HG02973 (cell line): ENCODE data around the gene EFNA1.
"Not testable (repeated sequence)": the region's sequence is repeated elsewhere in the genome, so short reads cannot be mapped to it uniquely, and the experiment has no call there.

ENCODE experiments used
- ATAC-seq: cut with Tn5 transposase; IDR thresholded peaks from one replicate; pipeline ENCODE4 v1.9.1; 2021; ENCODE audit warnings: moderate library complexity; ENCODE audit not compliant: unreplicated experiment

The EFNA1 gene

DNA sequence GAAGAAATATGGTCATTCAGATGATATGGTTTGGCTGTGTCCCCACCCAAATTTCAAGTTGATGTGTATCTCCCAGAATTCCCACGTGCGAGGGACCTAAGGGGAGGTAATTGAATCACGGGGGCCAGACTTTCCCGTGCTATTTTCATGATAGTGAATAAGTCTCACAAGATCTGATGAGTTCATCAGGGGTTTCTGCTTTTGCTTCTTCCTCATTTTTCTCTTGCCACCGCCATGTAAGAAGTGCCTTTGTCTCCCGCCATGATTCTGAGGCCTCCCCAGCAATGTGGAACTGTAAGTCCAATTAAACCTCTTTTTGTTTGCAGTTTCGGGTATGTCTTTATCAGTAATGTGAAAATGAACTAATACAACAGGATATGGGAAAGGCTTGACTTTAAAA is 14.1 kb downstream of the EFNA1 start:
- no peak for ATAC-seq

DNA sequence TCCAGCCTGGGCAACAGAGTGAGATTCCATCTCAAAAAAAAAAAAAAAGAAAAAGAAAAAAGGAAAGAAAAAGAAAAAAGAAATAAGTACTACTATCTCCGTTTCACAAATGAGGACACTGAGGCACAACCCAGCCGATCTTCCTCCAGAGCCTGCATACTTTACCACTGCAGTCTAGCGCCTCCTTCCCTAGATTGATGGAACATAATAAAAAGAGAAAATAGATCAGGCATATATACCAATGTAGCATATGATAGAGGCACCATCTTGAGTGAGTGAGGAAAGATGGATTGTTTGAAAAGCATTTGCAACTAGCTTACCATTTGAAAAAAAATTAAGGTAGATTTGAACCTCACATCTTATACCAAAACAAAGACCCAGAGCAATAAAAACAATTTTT is 17.8 kb downstream of the EFNA1 start:
- ATAC-seq = no peak

DNA sequence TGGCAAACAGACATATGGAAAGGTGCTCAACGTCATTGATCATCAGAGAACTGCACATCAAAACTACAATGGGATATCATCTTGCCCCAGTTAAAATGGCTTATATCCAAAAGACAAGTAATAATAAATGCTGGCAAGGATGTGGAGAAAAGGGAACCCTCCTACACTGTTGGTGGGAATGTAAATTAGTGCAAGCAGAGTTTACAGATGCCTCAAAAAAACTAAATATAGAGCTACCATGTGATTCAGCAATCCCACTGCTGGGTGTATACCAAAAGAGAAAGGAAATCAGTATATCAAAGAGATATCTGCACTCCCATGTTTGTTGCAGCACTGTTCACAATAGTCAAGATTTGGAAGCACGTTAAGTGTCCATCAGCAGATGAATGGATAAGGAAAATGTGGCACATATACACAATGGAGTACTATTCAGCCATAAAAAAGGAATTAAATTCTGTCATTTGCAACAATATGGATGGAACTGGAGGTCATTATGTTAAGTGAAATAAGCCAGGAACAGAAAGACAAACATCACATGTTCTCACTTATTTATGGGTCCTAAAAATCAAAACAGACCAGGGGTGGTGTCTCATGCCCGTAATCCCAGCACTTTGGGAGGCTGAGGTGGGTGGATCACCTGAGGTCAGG is 28.4 kb downstream of the EFNA1 start:
- not testable (repeated sequence) for ATAC-seq

DNA sequence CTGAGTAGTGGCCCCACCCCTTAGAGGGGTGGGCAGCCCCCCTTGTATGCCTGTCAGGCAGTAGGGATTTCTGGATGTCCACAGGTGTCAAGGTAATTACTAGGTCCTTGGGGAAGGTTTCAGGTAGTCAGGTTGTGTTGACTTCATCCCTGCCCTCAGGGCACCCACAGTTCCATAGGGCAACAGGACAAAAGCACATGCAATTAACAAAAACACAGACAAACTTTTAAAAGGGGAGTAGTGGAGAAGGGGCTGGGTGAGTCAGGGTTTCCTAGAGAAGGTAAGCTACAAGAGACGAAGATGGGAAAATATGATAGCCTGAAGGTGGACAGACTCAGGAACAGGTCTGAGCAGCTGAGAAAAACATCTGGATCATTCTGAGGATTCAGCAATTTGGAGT is 31.3 kb downstream of the EFNA1 start:
- ATAC-seq = no peak

DNA sequence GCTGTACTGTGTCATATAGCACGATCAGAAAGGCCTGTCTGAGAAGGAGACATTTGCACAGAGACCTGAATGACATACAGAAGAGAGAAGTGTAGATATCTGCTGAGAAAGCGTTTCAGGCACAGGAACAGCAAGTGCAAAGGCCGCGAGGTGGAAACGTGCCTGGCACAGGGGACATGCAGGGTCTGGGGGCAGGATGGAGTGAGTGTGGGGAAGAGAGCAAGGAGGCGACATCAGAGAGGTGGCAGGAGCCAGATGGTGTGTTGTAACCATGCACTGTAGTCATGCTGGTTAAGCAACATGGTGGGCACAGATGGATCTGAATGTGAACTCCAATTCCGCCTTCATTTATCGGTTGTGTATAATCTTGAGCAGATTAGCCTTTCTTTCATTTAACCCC is 32.5 kb downstream of the EFNA1 start:
- ATAC-seq = no peak

DNA sequence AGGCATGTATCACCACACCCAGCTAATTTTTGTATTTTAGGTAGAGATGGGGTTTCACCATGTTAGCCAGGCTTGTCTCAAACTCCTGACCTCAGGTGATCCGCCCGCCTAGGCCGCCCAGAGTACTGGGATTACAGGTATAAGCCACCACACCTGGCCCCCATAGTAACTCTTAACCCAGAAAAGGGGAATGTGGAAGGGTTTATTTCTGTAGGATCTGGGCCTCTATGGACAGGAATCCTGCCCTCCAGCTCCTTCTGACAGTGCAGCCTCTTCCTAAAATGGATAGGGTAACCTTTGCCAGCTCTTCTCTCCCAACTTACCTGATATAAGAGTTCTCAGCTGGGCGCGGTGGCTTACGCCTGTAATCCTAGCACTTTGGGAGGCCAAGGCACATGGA is 35.0 kb downstream of the EFNA1 start:
- not testable (repeated sequence) for ATAC-seq

DNA sequence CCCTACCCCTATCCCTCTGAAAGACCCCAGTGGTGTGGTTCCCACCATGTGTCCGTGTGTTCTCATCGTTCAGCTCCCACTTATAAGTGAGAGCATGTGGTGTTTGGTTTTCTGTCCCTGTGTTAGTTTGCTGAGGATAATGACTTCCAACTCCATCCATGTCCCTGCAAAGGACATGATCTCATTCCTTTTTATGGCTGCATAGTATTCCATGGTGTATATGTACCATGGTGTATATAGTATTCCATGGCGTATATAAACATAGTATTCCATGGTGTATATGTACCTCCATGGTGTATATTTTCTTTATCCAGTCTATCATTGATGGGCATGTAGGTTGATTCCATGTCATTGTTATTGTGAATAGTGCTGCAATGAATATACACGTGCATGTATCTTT is 36.1 kb downstream of the EFNA1 start:
- ATAC-seq = not testable (repeated sequence)

DNA sequence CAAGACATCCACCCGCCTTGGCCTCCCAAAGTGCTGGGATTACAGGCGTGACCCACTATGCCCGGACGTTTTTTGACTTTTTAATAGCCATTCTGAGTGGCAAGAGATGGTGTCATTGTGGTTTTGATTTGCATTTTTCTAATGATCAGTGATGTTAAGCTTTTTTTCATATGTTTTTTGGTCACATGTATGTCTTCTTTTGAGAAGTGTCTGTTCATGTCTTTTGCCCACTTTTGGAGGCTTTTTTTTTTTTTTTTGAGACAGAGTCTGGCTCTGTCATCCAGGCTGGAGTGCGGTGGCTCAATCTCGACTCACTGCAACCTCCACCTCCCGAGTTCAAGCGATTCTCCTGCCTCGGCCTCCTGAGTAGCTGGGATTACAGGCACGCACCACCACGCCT is 36.9 kb downstream of the EFNA1 start:
- not testable (repeated sequence) for ATAC-seq

DNA sequence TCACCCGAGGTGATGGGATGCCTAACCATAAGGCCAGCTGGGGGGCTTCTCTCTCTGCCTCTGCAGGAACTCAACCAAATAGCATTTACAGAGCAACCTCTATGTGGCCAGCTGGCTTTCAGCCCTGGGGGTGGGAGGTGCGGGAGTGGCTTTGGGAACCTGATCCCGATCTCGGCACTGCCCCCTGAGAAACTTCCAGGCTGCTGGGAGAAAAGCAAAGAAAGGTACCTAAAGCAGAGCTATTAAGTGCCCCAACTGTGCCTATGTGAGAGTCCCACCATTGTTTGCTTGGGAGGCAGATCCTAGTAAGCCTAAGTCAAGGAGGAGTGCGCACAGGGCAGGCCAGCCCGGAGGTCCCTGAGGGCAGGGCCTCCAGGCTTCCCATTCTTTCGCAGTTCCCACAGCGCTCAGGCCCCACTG is 38.4 kb downstream of the EFNA1 start:
- ATAC-seq = no peak

DNA sequence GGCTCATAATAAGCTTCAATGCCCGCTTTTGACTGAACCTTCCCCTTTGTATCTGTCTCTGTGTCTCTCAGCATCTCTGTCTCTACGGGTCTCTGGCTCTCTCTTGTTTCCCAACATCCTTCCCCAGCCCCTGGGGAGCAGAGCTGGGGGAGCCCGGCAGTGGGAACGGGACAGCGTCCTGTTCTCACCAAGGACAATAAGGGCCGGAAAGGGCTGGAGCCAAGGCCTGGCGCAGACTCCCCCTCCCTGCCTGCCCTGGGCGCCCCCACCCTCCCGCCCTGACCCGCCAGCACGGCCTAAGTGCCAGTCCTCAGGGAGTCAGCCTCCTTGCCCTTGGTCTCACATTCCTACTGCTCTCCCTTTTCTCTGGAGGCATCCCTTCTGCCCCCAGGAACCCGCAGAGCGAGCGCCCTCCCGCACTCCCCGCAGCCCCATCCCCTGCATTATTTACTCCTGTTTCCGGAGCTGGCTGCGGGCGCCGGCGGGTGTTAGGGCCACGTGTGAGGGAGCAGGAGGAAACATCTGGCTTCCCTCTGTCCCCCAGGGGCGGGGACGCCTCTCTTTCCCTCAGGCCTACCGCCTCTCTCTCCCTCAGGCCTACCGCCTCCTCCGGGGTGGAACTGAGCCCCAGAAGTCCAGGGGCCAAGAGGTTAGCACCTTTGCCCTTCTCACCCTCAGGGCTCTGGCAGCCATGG is 38.9 kb downstream of the EFNA1 start:
- no peak for ATAC-seq

DNA sequence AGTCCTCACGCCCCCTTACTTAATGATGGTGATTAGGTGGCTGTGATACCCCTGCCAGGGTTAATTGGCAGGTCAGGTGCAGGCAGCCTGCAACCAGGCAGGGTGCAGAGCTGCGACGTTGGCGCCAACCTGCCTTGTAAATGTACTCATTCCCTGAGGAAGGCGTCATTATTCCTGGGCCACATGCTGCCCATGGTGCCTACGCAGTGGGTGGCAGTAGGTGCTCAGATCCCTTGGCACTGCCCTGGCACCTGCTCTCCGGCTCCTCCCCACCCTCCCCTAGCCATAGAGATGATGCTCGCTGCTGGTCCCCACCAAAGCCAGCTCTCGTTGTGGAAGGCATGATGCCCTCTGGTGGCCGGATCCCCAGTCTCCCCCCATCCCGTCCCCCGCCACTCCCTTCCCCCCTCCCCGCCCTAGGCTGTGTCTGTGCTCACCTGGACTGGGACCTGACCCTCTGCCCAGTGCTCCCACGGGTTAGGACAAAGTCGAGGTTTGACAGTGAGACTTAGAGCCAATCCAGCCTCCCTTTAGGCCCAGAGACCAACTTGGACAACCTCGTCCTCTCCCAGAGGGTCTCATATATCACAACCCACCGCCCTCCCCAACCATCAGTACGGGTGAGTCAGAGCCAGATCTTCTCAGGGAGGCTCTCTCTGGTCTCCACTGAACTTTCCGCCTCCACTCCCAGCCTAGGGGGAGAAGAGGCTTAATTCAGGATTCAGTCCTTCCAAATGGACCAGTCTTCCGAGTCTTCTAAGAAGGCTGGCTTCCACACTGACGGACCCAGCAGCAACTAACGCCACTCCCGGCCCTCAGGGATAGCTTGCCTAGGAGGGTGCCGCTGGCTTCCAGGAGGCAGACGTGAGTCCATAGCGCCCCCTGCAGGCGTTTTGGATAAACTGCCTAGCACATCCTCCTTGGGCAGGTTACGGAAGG is 39.8 kb downstream of the EFNA1 start:
- ATAC-seq = no peak

DNA sequence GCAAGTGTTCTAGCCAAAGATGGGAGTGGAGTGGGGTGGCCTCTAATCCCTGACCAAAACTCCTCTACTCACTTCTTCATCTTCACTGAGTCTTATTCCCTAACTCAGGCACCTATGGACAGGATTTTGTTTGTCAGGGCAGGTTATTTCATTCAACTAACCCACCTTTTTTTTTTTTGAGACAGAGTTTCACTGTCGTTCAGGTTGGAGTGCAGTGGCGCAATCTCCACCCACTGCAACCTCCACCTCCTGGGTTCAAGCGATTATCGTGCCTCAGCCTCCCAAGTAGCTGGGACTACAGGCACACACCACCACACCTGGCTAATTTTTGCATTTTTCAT is 40.4 kb downstream of the EFNA1 start:
- ATAC-seq = not testable (repeated sequence)

DNA sequence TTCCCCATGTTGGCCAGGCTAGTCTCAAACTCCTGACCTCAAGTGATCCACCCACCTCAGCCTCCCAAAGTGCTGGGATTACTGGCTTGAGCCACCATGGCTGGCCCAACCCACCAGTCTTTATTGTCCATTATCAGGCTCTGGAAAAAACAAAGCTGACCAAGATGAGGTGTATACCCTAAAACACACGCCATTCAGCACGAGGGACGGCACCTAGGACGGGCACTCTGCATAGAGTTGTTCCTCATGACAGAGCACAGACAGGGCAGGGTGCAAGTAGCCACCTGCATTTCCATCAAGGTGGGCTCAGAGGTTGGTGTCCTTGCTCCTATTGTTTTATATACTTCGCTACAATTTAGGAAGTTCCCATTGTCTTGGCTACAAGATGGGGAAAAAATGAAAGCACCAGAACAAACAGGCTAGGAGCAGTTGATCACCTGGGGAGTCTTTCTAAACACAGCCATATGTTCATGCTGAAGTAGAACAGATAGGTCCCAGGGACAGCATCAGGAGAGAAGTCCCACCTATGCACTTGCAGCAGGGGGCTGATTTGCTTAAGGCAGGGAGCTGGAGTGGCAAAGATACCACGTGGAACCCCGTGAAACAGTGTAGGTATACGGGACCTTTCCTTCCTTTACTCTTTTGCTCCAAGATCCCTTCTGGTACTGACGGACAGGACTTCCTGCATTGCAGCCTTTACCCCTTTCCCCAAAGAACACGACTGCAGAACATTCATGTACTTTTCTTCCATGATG is 41.0 kb downstream of the EFNA1 start:
- no peak for ATAC-seq

DNA sequence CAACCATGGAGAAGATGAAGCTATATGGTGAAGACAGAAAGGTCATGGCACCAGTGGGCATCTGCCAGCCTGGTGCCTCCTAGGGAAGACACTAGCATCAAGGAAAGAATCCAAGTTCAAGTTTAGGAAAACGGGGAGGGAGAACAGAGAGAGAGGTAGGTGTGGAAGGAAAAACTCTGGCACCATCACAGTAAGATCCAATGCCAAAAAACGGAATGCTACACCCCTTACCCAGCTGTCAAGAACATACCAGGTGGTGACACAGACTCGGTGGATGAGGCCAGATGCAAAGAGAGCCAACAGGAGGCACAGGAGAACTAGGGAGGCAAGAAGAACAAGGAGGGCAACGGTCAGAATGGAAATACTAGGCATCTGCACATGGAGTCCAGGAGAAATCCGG is 41.9 kb downstream of the EFNA1 start:
- no peak for ATAC-seq

DNA sequence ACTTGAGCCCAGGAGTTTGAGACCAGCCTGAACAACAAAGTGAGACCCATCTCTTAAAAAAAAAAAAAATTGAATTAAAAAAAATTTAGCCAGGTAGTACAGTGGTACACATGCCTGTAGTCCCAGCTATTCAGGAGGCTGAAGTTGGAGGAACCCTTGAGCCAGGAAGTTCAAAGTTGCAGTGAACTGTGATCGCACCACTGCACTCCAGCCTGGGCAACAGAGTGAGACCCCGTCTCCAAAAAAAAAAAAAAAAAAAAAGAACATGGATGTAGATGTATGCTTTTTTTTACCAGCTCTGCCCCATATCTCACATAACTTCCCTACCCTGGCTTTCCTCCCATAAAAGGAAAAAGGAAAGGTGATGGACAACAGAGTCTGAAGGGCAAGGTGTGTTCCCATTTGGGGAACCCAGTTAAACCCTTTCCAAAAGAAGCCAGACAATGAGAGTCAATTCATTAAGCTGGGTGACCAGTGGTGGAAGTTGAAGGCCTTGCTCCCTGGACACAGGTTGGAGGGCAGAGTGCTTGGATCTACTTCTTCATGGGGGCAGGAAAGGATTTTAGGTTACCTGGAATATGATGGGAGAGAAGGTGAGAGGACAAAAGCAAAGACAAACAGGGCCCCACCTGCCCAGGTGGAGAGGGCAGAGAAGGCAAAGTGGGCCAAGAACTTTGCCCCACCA is 42.6 kb downstream of the EFNA1 start:
- no peak for ATAC-seq

DNA sequence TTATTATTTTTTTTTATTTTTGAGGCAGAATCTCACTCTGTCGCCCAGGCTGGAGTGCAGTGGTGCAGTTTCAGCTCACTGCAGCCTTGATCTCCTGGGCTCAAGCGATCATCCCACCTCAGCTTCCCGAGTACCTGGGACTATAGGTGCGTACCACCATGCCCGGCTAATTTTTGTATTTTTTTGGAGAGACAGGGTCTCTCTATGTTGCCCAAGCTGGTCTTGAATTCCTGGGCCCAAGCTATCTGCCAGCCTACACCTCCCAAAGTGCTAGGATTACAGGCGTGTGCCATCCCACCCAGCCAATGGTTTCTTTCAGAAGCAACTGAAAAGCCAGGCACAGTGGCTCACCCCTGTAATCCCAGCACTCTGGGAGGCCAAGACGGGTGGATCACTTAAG is 43.1 kb downstream of the EFNA1 start:
- ATAC-seq = no peak

DNA sequence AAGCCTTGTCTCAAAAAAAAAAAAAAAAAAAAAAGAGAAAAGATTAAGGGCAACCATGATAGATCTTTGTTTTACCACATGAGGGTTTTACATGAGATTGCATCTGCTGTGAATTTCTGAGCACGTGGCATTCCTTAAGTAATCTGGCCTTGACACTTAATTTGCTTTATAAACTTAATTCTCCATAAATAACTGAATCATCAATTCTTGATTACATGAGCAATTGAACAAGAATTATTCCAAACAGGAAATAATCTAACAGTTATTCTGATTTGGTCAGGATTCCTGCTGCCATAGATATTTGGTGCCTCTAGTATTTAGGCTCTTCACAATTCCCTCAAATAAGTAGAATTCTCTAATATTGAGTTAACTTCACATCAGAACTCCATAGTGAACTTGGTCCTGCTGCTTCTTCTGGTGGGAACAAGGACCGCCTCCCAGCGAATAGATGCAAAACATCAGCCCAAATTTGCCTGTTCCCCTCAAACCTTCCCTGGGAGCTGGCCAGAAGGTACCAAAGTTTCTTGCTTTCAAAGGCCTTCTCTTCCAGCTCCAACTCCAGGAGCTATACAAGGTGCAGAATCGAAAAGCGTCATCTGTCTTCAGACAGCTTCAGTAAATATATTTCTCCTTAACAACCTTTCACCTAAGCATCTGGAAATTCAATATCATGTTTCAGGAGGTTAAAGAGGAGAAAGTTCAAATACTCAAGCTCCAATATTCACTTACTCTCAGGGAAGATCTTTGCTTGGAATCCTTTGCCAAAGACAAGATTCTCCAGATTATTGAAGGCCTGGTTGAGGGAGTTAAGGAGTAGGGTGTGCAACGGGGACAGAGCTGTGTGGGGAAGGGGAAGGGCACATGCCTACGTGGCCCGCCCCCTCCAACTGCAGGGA is 44.4 kb downstream of the EFNA1 start:
- peak; percentile 9 for ATAC-seq

DNA sequence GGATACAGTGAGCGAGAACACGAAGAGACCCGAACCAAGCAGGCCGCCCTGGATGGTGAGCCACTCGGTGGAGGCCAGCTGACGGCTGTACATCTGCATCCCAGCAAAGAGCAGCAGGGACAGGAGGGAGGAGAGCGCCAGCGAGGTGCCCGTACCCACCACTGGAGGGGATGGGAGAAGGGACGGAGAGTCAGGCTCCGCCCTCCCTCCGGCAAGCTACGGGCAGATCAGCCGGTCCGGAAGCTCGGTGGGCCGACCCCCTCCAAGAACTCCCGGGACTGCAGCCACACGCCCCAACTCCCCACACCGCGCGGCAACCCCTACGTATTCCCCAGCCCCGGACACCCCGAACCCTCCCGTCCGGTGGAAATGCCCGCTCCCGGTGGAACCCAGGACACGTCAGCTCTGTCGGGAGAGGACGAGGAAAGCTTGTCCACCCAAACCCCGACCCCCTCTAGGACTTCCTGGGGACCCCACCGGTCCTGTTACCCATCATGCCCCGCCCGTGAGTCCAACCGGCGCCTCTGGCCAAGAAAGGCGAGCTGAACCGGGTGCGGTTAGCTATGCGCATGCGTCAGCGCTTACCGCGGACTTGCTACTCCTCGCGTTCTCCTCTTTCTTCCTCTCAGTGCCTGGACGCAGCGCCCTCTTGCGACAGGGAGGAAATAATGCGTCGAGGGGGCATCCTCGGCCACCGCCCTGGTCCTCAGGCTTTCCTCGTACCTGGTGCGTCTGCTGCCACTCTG is 45.2 kb downstream of the EFNA1 start, which contains the start of gene KRTCAP2:
TSS of gene KRTCAP2 (minus strand) at position 573 of the 746 bp plus-strand sequence. CDS start at position 493, 80 bp downstream.
- ATAC-seq = peak; percentile 63
